Pulmonary artery endothelial cell (primary cell): ENCODE results near the gene SLC48A1. TPM values are rescaled to one million over a fixed set of nuclear protein-coding genes. Genes with fewer than 3 reads are reported as not detected.

ENCODE experiments used
- DNase-seq: peaks from one replicate; pipeline ENCODE4 v3.0.0-alpha.2; 2011; ENCODE audit warnings: low read depth, low spot score
- total RNA-seq: library from RNA; depleted of rRNA; stranded (reverse); fragments of >200 nt; gene quantifications from 2 replicates; pipeline ENCODE4 v1.2.3, GENCODE V29; 2014

Gene SLC48A1
- total RNA-seq, 1 donor from 2014 or later = 12.9 TPM

DNA sequence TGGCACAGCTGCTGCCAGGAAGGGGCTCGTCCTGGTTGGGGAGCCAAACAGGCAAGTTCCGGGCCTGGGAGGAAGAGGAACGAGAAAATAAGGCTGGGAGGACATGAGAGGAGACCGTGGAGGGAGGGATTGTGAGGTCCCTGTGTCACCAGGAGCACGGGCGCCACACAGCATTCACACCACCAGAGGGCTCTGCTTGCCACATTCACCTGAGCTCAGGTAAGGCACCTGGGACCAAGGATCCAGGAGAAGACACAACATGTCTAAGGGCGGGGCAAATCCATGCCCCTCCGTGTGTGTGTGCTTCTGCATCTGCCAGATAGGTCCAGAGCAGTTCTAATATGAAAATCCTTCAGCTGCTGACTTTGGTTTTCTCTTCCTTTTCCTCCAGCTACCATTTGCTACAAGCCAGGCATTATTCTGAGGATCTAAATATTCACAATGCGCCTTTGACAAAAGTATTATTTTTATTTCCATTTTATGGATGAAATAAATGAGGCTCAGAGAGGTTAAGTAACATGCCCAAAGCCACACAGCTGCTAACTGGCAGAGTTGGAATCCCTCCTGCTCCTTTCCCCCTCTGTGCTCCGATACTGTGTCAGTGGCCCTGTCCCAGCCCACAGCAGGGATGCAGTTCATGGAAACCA is 28.9 kb upstream of the SLC48A1 start:
- no peak for DNase-seq

DNA sequence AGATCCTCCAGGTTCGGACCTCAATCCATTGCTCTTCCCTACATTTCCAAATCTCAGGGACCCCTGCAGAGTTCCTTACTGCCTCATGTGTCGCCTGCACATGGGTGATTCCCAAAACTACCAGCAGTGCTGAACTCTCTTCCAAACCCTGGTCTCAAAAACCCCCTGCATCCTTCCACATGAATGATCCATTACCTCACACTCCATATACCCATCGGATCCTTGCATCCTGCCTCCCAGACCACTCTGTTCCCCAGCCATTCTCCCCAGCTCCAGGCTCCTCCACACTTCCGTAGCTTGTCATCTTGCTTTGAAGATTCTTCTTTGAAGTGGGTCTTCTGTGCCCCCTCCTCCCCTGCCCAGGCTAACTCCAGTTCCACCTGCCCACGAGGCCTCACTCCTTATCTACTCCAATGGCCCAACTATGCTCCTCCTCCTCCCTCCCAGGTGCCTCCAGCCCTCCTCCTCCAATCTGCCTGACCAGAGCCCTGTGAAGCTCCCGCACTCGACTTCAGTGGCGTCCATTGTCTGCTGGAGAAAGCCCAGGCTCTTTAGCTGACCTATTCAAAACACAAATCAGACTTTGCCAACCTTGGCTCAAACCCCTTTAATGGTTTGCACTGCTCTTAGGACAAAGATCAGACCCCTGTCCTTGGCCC is 28.1 kb upstream of the SLC48A1 start:
- no peak for DNase-seq

DNA sequence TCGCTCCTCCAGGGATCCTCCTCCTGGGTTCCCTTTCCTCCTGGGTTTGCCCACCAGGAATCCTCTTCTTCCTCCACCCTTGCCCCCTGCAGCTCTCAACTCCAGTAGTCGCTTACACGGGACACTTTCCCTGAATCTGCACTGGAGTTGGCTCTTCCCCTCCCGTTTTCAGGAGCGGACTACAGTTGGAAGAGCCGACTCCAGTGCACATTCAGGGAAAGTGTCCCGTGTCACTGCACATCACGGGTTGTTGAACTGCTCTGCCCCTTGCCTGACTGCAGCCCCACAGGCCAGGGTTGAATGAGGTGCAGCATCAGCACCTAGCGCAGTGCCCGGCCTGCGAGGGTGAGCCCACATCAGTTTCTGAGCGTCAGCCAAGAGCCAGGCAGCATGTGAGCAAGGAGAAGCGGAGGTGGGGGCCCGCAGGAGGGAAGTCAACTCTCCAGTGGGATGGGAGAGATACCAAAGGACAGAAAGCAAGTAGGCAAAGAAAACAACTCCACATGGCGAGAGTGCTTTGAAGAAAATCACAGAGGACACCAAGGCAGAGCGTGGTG is 27.5 kb upstream of the SLC48A1 start:
- no peak for DNase-seq

DNA sequence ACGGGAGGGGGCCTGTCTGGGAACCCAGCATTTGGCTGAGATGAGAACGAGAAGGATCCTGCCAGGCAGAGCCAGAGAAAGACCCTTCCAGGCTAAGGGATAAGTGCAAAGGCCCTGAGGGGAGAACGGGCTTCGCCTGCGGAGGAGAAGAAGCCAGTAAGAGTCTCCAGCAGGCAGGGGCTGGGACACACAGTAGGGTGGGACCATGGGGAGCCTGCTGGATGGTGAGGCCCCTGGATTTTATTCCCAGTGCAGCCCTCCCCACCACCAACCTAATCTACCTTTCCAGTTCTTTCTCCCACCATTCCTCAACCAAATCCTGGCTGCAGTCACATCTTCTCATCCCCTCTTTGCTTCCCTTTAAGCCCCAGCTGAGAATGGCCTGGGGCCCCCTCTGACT is 27.0 kb upstream of the SLC48A1 start:
- DNase-seq = no peak

DNA sequence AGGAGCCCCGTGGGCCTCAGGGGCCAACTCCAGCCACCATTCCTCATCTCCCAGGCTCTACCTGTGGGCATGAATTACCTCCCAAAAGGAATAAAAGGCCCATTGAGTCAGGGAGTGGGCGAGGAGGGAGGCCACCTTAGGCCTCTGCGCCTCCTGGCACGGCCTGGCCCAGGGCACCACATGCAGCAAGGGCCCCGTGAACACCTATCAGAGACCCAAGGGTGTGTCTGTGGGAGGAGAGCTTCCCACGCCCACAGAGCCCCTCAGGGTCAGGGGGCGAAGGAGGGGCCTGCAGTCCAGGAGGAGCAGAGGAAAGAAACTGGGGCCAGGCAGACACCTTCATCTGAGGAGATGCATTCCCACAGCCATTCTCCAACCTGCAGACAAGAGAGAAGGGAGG is 26.5 kb upstream of the SLC48A1 start:
- DNase-seq = no peak

DNA sequence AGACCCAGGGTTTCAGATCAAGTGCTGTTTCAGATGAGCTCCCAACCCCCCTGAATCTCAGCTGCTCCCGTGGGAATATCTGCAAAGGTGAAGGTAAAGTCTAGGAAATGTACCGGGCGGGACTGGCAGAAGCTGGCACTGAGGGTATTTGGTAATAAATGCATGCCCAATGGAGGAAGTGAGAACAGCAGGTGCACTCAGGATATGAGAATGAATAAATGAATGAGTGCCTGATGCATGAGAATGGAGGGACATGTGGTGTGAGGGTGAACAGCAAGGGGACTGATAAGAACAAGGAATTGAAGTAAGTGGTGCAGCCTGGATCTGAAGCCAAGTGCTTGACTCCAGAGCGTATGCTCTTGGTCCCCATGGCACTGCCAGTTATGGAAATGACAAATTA is 25.9 kb upstream of the SLC48A1 start:
- no peak for DNase-seq

DNA sequence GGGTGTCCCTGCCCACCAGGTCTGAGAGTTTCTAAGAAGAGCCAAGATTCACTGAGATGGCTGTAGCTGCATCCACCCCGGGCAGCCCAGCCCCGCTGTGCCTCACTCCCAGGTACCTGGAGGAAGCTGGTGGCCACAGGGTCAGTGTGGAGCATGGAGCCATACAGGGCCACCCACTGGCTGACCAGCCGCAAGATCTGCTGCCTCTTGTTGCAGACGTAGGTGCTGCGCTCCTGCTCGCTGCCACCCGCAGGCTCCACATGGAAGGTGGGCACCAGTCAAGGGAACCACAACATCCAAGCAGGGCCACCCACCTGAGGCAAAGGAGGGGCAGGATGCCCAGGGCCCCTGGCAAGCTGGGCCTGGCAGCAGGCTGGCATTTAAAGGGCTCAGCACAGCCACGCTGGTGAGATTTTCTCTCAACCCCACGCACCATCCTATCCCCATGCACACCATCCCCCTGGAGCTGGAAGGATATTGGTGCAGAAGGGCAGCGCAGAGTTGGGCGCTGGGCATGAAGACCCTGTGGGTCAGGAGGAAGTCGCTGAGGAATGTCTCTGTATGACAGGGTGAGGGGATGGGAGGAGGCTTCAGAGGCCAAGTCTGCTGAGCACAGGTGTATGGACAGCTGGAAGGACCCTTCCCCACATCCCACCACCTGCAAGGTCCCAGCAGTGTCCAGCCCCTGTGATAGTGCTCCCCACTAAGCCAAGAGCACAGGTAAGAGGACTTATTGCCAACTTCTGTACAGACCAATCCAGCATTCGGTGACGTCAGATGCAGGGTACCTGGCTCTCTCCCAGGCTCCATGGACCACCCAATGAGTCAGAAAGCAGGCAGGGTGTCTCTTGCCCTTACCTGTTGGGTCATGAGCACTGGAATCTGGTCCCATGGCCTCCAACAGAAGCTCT is 25.2 kb upstream of the SLC48A1 start:
- DNase-seq = no peak

DNA sequence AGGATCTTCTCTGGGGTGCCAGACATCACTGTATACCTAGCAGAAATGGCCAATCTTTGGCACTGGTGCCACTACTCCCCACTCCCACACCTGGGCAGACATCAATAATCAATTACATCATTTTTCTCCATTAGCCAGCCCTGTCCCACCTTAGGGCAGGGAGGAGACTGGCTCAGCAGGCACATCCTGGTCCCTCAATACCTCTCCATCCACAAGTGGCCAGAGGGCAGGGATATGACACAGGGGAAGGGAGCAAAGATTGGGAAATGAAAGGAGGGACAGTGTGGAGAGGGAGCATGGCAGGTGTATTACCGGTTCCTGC is 24.6 kb upstream of the SLC48A1 start:
- no peak for DNase-seq

DNA sequence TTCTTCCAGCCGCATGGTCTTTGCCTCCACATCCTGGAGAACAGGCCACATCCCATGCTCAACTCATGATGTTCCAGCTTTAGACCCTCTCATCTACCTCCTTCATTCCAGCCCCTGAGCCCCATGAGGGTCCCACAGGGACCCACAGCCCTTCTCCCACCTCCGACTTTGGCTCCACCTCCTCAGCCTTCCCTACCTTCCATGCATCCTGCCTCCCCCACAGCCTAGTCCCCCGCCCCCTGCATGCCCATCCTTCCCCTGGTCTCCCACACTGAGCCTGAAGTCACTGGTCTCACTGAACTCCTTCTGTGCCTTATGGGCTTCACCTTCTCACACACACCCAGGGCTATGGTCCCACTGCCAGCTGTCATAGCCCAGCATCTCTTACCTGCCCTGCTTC is 24.1 kb upstream of the SLC48A1 start:
- DNase-seq = no peak

DNA sequence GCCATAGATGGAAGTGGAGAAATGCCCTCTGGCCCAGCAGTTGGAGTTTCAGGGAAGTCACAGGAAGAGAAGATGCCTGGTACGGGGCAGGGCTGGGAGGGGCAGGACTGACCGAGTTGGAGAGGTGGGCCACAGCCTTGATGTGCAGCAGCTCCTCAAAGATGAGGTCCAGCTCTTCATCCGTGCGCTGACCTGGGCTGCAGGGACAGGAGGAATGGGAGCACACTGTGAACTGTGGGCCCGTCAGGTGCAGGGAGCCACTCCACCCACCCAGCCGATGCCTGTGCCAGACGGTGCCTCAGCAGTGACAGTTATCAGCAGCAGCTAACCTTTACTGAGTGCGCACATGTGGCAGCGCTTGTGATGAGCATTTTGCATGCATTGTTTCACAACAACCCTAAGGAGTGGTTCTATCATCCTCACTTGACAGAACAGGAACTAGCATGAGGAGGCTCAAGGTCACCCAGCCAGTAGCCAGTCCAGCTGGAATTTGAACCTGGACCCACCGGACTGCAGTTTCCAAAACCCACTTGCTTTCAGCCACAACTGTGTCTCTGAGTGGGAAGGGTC is 22.7 kb upstream of the SLC48A1 start:
- DNase-seq = no peak

DNA sequence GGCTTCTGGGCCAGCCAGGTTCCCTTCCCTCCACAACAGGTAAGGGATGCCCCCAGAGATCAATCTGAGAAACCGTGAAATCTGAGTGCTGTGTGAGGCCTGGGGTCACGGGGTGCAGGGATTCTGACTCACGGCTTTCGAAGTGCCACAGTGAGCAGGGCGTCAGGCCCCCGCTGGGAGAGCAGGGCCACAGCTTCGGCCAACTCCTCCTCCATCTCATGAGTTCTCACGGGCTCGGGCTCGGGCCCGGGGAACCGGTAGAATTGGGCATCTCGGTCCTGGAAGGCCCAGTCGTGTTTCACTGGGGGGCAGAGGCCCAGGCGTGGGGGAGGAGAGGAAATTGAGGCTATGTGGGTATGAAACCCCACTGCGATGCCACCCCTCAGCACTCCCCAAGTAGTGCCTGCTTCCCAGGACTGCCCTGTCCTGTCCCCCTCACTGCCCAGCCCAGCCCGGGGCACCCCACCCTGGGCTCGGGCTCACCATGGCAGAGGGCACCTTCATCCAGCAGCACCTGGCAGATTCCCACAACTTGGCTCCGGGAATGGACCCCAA is 22.0 kb upstream of the SLC48A1 start:
- DNase-seq = no peak

DNA sequence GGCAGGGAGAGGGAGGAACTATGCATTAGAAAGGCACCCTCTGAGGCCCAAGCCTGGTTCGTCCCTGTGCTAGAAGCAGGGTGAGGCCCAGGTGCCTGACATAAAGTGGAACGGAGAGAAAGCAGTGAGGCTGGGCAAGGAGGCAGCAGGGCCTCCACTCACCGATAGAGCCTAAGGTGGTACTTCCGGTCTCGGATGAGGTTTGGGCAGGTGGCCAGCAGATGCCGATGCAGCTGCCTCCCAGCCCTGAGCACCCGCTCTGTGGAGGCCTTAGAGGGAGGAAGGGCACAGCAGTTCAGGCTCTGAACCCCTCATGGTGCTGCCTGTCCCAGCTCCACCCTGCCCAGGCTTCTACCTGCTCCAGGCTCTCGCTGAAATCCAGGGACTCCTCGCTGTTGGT is 21.5 kb upstream of the SLC48A1 start:
- no peak for DNase-seq

DNA sequence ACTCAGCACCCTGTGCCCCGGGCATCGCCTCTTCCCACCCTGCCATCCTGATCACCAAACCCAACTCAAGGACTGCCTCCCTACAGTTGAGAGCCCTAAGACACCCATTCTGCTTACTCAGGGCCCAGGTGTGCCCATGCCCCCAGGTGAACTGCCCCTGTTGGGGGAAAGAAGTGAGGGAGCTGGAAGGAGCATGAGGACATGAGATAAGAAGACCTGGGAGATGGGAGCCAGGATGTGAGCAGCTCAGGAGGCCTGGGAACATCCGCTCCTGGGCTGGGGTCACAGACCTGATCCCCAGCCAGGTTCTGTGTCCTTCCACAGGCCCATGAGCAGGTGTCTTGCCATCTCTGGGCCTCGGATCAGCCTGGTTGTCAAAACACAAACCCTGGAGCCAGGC is 20.9 kb upstream of the SLC48A1 start:
- no peak for DNase-seq

DNA sequence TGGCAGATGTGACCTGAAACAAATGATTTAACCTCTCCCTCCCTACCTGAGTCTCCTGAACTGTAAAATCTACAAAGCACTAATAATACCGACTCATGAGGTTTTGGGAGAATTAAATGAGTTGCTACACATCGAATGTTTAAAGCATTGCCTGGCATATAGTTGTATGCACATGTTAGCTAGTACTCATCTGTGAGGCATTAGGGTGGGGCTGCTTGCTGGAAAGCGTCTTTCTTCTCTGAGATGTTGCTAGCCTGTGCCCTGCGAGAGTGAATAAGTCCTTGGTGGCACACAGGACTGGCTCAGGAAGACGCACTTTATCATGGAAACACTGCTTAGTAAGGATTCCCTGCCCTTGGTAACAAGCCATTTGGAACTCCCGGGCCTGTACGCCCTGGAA is 20.5 kb upstream of the SLC48A1 start:
- no peak for DNase-seq

DNA sequence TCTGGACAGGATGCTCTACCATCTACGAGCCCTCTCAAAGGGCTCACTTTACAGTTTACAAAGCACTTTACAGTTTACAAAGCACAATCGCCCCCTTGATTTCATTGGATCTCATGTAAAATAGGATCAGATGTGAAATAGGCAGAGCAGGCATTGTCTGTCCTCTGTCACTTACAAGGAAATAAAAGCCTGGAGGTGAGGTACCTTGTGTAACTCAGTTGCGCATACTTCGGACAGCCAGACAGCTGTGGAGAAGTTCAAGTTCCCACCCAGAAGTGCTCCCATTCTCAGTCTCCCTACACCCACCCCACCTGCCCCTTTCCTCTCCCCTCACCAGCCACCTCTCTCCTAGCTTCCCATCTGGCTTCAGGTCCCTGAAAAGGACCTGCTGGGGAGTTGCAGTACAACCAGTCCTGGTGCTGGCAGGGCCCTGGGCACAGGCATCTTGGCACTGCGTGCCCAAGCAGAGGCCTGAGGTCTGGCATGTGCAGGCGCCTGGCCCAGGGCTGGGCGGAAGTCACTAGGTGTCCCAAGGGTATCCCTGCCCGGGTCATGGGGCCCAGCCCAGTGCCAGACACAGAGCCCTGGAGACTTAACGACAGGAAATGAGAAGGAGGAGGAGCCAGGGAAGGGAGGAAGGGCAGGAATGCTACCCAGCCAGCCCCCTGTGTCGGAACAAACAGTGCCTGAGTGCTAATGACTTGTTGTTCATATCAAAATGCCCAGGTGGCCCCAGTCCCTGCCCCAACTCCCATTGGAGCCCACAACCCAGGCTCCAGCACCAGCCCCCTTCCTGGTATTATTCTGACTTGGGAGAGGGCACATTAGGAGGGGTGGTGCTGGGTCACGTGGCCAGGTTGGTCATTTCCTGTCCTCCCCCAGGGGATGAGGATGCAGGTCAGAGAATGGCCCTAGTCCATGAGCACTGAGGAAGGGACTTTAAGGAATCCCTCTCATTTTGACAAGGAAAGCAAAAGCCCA is 19.7 kb upstream of the SLC48A1 start:
- DNase-seq = no peak

DNA sequence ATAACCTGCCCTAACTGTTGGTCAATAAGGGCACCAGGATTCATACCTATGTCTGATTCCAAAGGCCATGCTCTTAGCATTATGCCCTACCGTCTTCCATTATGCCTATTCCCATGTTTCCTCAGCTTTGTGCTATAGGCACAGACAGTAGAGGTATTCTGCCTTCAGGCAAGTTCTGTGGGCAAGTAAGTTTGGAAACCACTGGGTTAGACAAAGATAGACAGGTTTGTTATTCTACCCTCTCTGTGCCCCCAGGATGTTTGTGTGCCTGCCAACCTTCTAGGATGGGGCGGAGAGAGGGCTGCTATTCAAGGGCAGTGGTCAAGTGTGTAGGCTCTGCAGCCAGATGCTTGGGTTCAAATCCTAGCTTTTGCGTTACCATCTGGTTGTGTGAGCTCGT is 18.9 kb upstream of the SLC48A1 start:
- no peak for DNase-seq

DNA sequence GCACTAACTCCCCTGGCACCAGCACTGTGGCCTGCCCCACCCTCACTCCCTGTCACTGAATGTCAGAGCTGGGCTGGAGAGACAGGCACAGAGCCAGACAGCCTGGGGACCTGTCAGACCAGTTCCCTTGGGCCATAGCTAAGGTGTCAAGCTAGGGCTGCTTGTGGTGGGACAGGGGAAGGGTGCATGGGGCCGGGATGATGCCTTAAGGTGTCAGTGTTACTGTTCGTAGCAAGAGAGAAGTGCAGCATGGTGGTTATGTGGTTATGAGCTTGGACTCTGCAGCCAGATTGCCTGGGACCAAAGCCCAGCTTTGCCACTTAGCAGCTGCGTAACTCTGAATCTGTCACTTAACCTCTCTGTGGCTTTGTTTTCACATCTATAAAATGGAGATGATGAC is 18.2 kb upstream of the SLC48A1 start:
- no peak for DNase-seq

DNA sequence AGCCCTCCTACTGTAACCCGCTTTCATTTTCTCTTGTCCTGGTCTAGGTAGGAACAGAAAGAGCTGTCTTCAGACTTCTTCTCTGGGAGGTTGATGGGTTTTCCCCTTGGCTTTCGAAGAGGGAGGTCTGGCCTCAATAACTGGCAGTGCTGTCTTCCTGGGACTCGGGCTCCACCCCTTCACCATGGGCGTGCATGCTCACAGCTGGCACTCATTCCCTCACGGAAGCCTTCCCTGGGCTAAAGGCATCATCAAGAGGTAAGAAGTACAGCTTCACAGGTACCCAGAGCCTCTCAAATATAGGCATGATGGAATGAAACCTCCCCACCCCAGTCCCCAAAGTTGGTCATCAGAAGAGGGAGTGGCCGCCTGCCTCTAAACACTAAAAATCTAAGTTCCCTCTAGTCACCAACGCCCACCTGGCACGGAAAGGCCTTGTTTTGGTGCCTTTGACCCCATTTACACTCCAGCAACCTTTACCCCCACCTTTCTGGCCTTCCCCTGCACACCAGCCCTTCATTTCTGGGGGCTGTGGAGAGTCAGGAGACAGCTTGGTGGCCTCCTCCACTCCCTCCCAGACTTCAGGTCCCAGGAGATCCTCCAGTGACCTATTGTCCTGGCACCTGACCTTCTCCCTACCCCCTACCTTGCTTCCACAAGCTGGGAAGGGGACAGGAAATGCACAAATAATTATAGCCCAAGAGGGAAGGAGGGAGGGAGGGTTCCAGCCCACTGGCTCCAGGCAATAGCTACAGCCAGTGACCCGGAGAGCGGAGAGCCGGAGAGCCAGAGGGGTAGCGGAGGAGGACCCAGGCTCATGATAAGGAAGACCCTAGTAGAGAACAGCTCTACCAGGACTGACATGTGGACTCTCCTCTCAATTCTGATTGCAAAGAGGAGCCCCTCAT is 17.1 kb upstream of the SLC48A1 start:
- no peak for DNase-seq

DNA sequence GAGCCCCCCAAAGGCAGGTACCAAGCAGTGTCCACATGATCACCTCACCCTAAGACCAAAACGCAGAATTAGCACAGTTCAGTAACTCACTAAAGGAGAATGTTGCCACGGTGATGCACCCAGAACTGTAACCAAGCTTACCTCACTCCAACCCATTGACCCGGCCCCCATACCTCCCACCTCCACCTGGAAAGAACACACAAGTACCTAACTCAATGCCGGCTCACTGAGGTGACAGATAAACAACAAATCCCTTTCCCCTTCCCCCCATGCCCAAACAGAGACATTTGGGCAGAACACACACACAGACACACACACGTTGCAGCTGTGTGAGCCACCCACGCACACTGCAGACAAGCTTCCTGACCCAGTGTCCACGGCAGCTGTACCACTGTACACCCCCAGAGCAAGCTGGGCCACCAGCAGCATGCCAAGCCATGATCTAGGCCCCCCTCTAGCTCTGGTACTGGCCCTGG is 15.6 kb upstream of the SLC48A1 start:
- DNase-seq = no peak
